DND-41 (cell line): Measurements from ENCODE around the gene WDR5.

Source experiments
- CTCF ChIP-seq: IDR thresholded peaks from 2 replicates; pipeline ENCODE4 v1.5.1; 2012; ENCODE audit warnings: borderline replicate concordance, low read length, moderate library complexity, mild to moderate bottlenecking; ENCODE audit not compliant: poor library complexity, severe bottlenecking; ENCODE audit errors: extremely low read depth
- EZH2 ChIP-seq: IDR thresholded peaks from 3 replicates; pipeline ENCODE4 v1.6.1; 2012; ENCODE audit warnings: borderline replicate concordance, low read depth, mild to moderate bottlenecking, moderate library complexity, low read length, inconsistent platforms; ENCODE audit not compliant: severe bottlenecking

- TF ChIP-seq CTCF, result no peak
- no peak for TF ChIP-seq EZH2
Observed at GRCh38 chr9:134127065-134127580, 8.8 kb upstream of the WDR5 start.
